Common myeloid progenitor, CD34-positive (primary cell): ENCODE results near the gene MAGI2.

Experiments used
- CTCF ChIA-PET: fragments of 350-600 bp; sonication (Branson Sonifier 250); formaldehyde crosslinking; loops from one replicate; lab custom pipeline; 2021; ENCODE audit warnings: antibody characterized with exemption; lab: Charles Lee
- POLR2A ChIA-PET: fragments of 350-600 bp; sonication (Branson Sonifier 250); formaldehyde crosslinking; loops from one replicate; lab custom pipeline; 2021; ENCODE audit warnings: antibody characterized with exemption; lab: Charles Lee
- DNase-seq, 3 donors: peaks; one replicate each; pipeline versions ENCODE4 v3.0.0 to v3.0.0-alpha.2; 2013
- H3K27ac ChIP-seq, 2 experiments: 1 replicate in 1 of 2; 2 replicates in 1 of 2; pipeline ENCODE4 v1.7.0; 2013; ENCODE audit warnings: inconsistent platforms in 2 of 2, low read length in 2 of 2, mild to moderate bottlenecking in 2 of 2, low read depth in 1 of 2, moderate library complexity in 1 of 2; ENCODE audit not compliant: severe bottlenecking in 2 of 2, insufficient read depth in 1 of 2, poor library complexity in 1 of 2
- H3K27me3 ChIP-seq, 5 experiments: replicated peaks in 2 of 5; 1 replicate in 3 of 5; 2 replicates in 2 of 5; pipeline versions ENCODE4 v1.6.1 to v1.7.0; 2013; ENCODE audit warnings: low read length in 4 of 5, mild to moderate bottlenecking in 2 of 5, moderate library complexity in 2 of 5, inconsistent platforms in 1 of 5; ENCODE audit not compliant: insufficient read depth in 5 of 5, control insufficient read depth in 4 of 5
- H3K36me3 ChIP-seq, 4 experiments: 1 replicate in 2 of 4; 2 replicates in 2 of 4; pipeline versions ENCODE4 v1.6.1 to v1.7.0; 2013; ENCODE audit warnings: low read length in 3 of 4, control low read depth in 1 of 4, mild to moderate bottlenecking in 1 of 4; ENCODE audit not compliant: control insufficient read depth in 4 of 4, insufficient read depth in 4 of 4
- H3K4me1 ChIP-seq, 4 experiments: 1 replicate in 3 of 4; 2 replicates in 1 of 4; pipeline versions ENCODE4 v1.6.1 to v1.7.1; 2013; ENCODE audit warnings: low read length in 3 of 4, mild to moderate bottlenecking in 3 of 4, control low read depth in 1 of 4, inconsistent platforms in 1 of 4, moderate library complexity in 1 of 4; ENCODE audit not compliant: control insufficient read depth in 4 of 4, insufficient read depth in 4 of 4; ENCODE audit errors: control extremely low read depth in 1 of 4
- H3K4me3 ChIP-seq, 7 experiments: 1 replicate in 4 of 7; 2 replicates in 3 of 7; pipeline versions ENCODE4 v1.5.1 to v1.7.0; 2013; ENCODE audit warnings: mild to moderate bottlenecking in 7 of 7, low read length in 6 of 7, moderate library complexity in 6 of 7, inconsistent platforms in 2 of 7, low read depth in 2 of 7, control low read depth in 1 of 7; ENCODE audit not compliant: insufficient read depth in 4 of 7, control insufficient read depth in 1 of 7; ENCODE audit errors: extremely low read depth in 1 of 7
- H3K9me3 ChIP-seq, 5 experiments: 1 replicate in 4 of 5; 2 replicates in 1 of 5; pipeline versions ENCODE4 v1.6.1 to v1.7.1; 2013; ENCODE audit warnings: low read length in 4 of 5, mild to moderate bottlenecking in 2 of 5, inconsistent platforms in 1 of 5, low read depth in 1 of 5, moderate library complexity in 1 of 5; ENCODE audit not compliant: control insufficient read depth in 4 of 5, insufficient read depth in 2 of 5; ENCODE audit errors: control extremely low read depth in 1 of 5
- WGBS: methylation state at CpG from one replicate; pipeline ENCODE4 v1.1.5; 2013; ENCODE audit not compliant: insufficient coverage; 5-methylcytosine and 5-hydroxymethylcytosine counted together

Gene MAGI2

GRCh38 chr7:79301419-79301818 lies 152.0 kb downstream of the MAGI2 start:
- no peak overlapping the region for H3K4me3 ChIP-seq
- no peak for DNase-seq
- no peaks in the 10 kb centered on the region for H3K4me1 ChIP-seq
- no peak overlapping the region for H3K27ac ChIP-seq
- no peaks in the 10 kb centered on the region for H3K9me3 ChIP-seq
- H3K27me3 ChIP-seq, result no peaks in the 10 kb centered on the region
- ChIA-PET POLR2A (no interaction called here), CTCF (interaction anchor here (1.2 to 1.8 kb wide), 3 partner anchors 8 to 746 kb away, joined by 4 to 7 read pairs (median 4); no protein-coding TSS in a partner anchor)
- no peaks in the 10 kb centered on the region for H3K36me3 ChIP-seq

- no peak for DNase-seq
- Histone ChIP-seq H3K4me1 (no peaks in the 10 kb centered on the region), H3K4me3 (no peak overlapping the region), H3K27ac (no peak overlapping the region), H3K9me3 (no peaks in the 10 kb centered on the region), H3K27me3 (no peaks in the 10 kb centered on the region), H3K36me3 (no peaks in the 10 kb centered on the region)
- POLR2A ChIA-PET, result no interaction called here
- CTCF ChIA-PET, result interaction anchor here (1.2 to 1.8 kb wide), 2 partner anchors 15 to 747 kb away, joined by 4 read pairs; no protein-coding TSS in a partner anchor
Observed at GRCh38 chr7:79300573-79300972, 152.9 kb downstream of the MAGI2 start.

DNA sequence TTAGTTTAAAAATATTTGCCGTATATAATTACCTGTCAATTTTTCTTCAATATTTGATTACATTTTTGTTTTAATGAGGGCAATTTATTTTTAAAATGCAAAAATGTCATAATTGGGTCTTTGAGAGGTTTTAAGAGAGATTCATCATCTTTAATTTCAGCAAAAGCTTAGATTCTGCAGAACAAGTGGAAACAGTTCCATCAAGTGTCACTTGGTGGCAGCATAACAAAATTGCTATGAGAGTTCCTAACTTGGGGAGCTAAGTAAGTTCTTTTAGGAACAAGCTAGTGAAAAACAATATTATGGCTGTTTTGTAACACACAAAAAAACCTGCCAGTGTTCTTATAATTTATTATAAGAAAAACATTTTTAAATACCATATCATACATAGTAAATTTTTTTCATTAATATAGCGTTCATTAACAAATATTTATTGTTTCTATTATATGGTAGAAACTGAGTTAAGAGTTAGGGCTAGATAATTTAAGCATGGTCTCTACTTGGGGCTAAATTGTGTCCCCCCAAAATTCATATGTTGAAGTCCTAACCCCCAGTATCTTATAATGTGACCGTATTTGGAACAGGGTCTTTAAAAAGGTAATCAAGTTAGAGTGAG lies 155.2 kb downstream of the MAGI2 start:
- ChIA-PET CTCF (interaction anchor here (0.6 to 1.7 kb wide), 8 partner anchors 10 to 960 kb away, joined by 3 to 6 read pairs (median 3); no protein-coding TSS in a partner anchor), POLR2A (no interaction called here)
- peak; percentile 19 to 58 (median 41) for DNase-seq
- Histone ChIP-seq H3K4me3 (no peak overlapping the region), H3K27ac (no peak overlapping the region), H3K36me3 (no peaks in the 10 kb centered on the region), H3K4me1 (no peaks in the 10 kb centered on the region), H3K27me3 (no peaks in the 10 kb centered on the region), H3K9me3 (no peaks in the 10 kb centered on the region)
- no CpG with 5 or more reads among the region's 3 CpGs for WGBS

DNA sequence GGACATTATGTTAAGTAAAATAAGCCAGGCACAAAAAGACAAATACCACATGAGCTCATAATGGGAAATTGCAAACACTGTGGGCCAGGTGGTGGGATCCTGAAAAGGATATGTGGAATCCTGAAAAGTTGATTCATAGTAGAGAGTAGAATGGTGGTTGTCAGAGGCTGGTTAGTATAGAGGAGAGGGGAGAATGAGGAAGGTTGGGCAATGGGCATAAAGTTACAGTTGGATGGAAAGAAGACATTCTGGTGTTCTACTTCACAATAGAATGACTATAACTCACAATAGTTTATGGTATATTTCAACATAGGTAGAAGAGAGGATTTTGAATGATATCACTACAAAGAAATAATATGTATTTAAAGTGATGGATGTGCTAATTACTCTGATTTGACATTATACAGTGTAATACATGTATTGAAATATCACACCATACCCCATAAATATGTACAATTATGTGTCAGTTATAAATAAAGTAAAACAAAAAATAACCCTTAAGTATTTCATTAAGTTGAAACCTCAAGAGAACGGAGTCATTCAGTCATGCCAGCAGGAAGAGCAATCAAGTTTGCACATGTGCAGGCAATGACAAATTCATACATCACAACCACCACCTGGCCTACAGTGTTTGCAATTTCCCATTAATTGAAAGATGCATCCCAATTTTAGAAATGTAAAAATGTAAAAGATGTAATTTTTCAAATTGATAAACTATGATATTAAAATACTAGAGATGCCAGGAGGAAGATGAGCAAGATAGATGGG lies 156.7 kb downstream of the MAGI2 start:
- no peak for DNase-seq
- 100% methylated on average over 1 of the region's 1 CpG for WGBS
- ChIA-PET CTCF (interaction anchor here (1.1 to 1.7 kb wide), 4 partner anchors 12 to 750 kb away, joined by 3 to 6 read pairs (median 4); no protein-coding TSS in a partner anchor), POLR2A (no interaction called here)
- Histone ChIP-seq H3K27me3 (no peaks in the 10 kb centered on the region), H3K36me3 (no peaks in the 10 kb centered on the region), H3K27ac (no peak overlapping the region), H3K4me3 (no peak overlapping the region), H3K9me3 (no peaks in the 10 kb centered on the region), H3K4me1 (no peaks in the 10 kb centered on the region)

GRCh38 chr7:79293655-79294142 lies 159.8 kb downstream of the MAGI2 start:
- WGBS, result 97% methylated on average over 6 of the region's 7 CpGs

GRCh38 chr7:79292834-79293233 lies 160.6 kb downstream of the MAGI2 start:
- Histone ChIP-seq H3K4me3 (no peak overlapping the region), H3K4me1 (no peaks in the 10 kb centered on the region), H3K9me3 (no peaks in the 10 kb centered on the region), H3K27ac (no peak overlapping the region), H3K36me3 (no peaks in the 10 kb centered on the region), H3K27me3 (no peaks in the 10 kb centered on the region)
- 100% methylated on average over 2 of the region's 2 CpGs for WGBS
- CTCF ChIA-PET, result interaction anchor here (1.0 to 2.3 kb wide), 3 partner anchors 9 to 15 kb away, joined by 3 to 13 read pairs (median 7); no protein-coding TSS in a partner anchor
- POLR2A ChIA-PET, result interaction anchor here (0.6 kb wide), 1 partner anchor 159 kb away, joined by 6 read pairs; no protein-coding TSS in a partner anchor
- DNase-seq, result no peak

More at GRCh38 chr7:79293655-79294142, 159.8 kb downstream of the MAGI2 start:
- H3K9me3 ChIP-seq, result no peaks in the 10 kb centered on the region
- H3K36me3 ChIP-seq, result no peaks in the 10 kb centered on the region
- H3K4me1 ChIP-seq, result no peaks in the 10 kb centered on the region
- H3K27ac ChIP-seq, result no peak overlapping the region
- DNase-seq, result no peak
- ChIA-PET POLR2A (no interaction called here), CTCF (interaction anchor here (0.7 to 2.3 kb wide), 3 partner anchors 8 to 753 kb away, joined by 4 to 13 read pairs (median 7); no protein-coding TSS in a partner anchor)
- H3K4me3 ChIP-seq, result no peak overlapping the region
- H3K27me3 ChIP-seq, result no peaks in the 10 kb centered on the region

- H3K9me3 ChIP-seq, result no peaks in the 10 kb centered on the region
- CTCF ChIA-PET, result interaction anchor here (2.3 kb wide), 1 partner anchor 10 kb away, joined by 13 read pairs; no protein-coding TSS in a partner anchor
- POLR2A ChIA-PET, result no interaction called here
- H3K27ac ChIP-seq, result no peak overlapping the region
- H3K4me1 ChIP-seq, result no peaks in the 10 kb centered on the region
- H3K27me3 ChIP-seq, result no peaks in the 10 kb centered on the region
- DNase-seq, result no peak
- H3K4me3 ChIP-seq, result no peak overlapping the region
- H3K36me3 ChIP-seq, result no peaks in the 10 kb centered on the region
Observed at GRCh38 chr7:79291498-79291865, 162.0 kb downstream of the MAGI2 start.
